GM23248 (cell line): ENCODE results near the gene ANKRD13D. TPM values are rescaled to one million over a fixed set of nuclear protein-coding genes. Genes with fewer than 3 reads are reported as not detected.

Experiments
- DNase-seq: peaks from one replicate; pipeline ENCODE4 v3.0.0-alpha.2; 2015
- H2AFZ ChIP-seq: fragments of 200-600 bp; sonication (generic); 2 replicates; pipeline ENCODE4 v1.6.1; 2016; ENCODE audit warnings: antibody characterized with exemption
- H3F3A ChIP-seq: fragments of 200-600 bp; sonication (generic); 2 replicates; pipeline ENCODE4 v1.6.1; 2016; ENCODE audit warnings: mild to moderate bottlenecking, antibody characterized with exemption, mixed run types; ENCODE audit not compliant: insufficient read depth
- H3K27ac ChIP-seq: fragments of 200-600 bp; sonication (generic); 2 replicates; pipeline ENCODE4 v1.5.1; 2016; ENCODE audit warnings: mild to moderate bottlenecking
- H3K27me3 ChIP-seq: fragments of 200-600 bp; sonication (generic); replicated peaks from 2 replicates; pipeline ENCODE4 v1.6.1; 2016; ENCODE audit warnings: mild to moderate bottlenecking; ENCODE audit not compliant: insufficient read depth
- H3K36me3 ChIP-seq: fragments of 200-600 bp; sonication (generic); 2 replicates; pipeline ENCODE4 v1.6.1; 2016; ENCODE audit warnings: low read depth, mild to moderate bottlenecking
- H3K4me1 ChIP-seq: fragments of 200-600 bp; sonication (generic); 2 replicates; pipeline ENCODE4 v1.6.1; 2016; ENCODE audit warnings: mild to moderate bottlenecking; ENCODE audit not compliant: insufficient read depth
- H3K4me2 ChIP-seq: fragments of 200-600 bp; sonication (generic); one replicate; pipeline ENCODE4 v1.6.1; 2016; ENCODE audit warnings: mild to moderate bottlenecking; ENCODE audit not compliant: unreplicated experiment
- H3K4me3 ChIP-seq: fragments of 200-600 bp; sonication (generic); 2 replicates; pipeline ENCODE4 v1.5.1; 2016; ENCODE audit warnings: mild to moderate bottlenecking
- H3K79me2 ChIP-seq: fragments of 200-600 bp; sonication (generic); 2 replicates; pipeline ENCODE4 v1.6.1; 2016; ENCODE audit warnings: mild to moderate bottlenecking; ENCODE audit not compliant: insufficient read depth
- H3K9ac ChIP-seq: fragments of 200-600 bp; sonication (generic); 2 replicates; pipeline ENCODE4 v1.6.1; 2016; ENCODE audit warnings: mild to moderate bottlenecking
- H3K9me2 ChIP-seq: fragments of 200-600 bp; sonication (generic); 2 replicates; pipeline ENCODE4 v1.6.1; 2016; ENCODE audit warnings: mixed run types, mild to moderate bottlenecking, moderate library complexity; ENCODE audit not compliant: insufficient read depth
- H3K9me3 ChIP-seq: fragments of 200-600 bp; sonication (generic); one replicate; pipeline ENCODE4 v1.6.1; 2017; ENCODE audit warnings: low read depth
- H4K20me1 ChIP-seq: fragments of 200-600 bp; sonication (generic); 2 replicates; pipeline ENCODE4 v1.6.0; 2016; ENCODE audit not compliant: insufficient read depth
- EZH2 ChIP-seq: fragments of 200-600 bp; sonication (generic); IDR thresholded peaks from 2 replicates; pipeline ENCODE4 v1.6.1; 2018; ENCODE audit warnings: antibody characterized with exemption, mild to moderate bottlenecking; ENCODE audit not compliant: insufficient read depth, poor library complexity, severe bottlenecking
- EZH2phosphoT487 ChIP-seq: fragments of 200-600 bp; sonication (generic); IDR thresholded peaks from 2 replicates; pipeline ENCODE4 v1.6.1; 2018; ENCODE audit warnings: antibody characterized with exemption, moderate library complexity, mild to moderate bottlenecking, low read depth; ENCODE audit not compliant: insufficient read depth
- WGBS, 2 experiments: methylation state at CpG; one replicate each; pipeline ENCODE4 v1.1.6; 2015 to 2017; ENCODE audit warnings: low lambda C conversion rate in 2 of 2, low coverage in 1 of 2; ENCODE audit errors: missing lambda C conversion rate in 2 of 2; 5-methylcytosine and 5-hydroxymethylcytosine counted together
- in situ Hi-C: fragments of 300-500 bp; cut with MboI; formaldehyde crosslinking; loops from 2 replicates; pipeline ENCODE4 v1.15.0; 2020
- polyA plus RNA-seq: library from polyadenylated mRNA; unstranded; fragments of >200 nt; fragmentation: Nextera tagmentation; extraction: Ambion mirVana; gene quantifications from 2 replicates; pipeline ENCODE4 v1.2.1, GENCODE V29; 2016
- total RNA-seq: library from RNA; depleted of rRNA; stranded (reverse); fragments of >200 nt; shearing (Covaris generic); gene quantifications from 2 replicates; pipeline ENCODE4 v1.2.3, GENCODE V29; 2014

Gene ANKRD13D
- total and polyA plus RNA-seq, 2 experiments from 2014 or later: 16.4 to 42.9 TPM

- Histone ChIP-seq H3K27me3 (no peaks in the 10 kb centered on the region), H3K4me2 (no peak overlapping the region), H3K79me2 (no peaks in the 10 kb centered on the region), H3K4me3 (no peak overlapping the region), H2AFZ (no peak overlapping the region), H3K27ac (no peak overlapping the region), H4K20me1 (no peaks in the 10 kb centered on the region), H3K36me3 (no peaks in the 10 kb centered on the region), H3F3A (no peaks in the 10 kb centered on the region), H3K4me1 (no peaks in the 10 kb centered on the region), H3K9me3 (no peaks in the 10 kb centered on the region), H3K9me2 (no peaks in the 10 kb centered on the region), H3K9ac (no peak overlapping the region)
- TF ChIP-seq EZH2phosphoT487 (no peak), EZH2 (no peak)
- 89 to 91% methylated on average over 13 to 18 of the region's 19 CpGs for WGBS, 2 experiments
- DNase-seq: no peak
- in situ Hi-C loops: no loop called here
Observed at GRCh38 chr11:67310246-67311050, 21.3 kb downstream of the ANKRD13D start.

- Histone ChIP-seq H3K27me3 (no peaks in the 10 kb centered on the region), H3K79me2 (no peaks in the 10 kb centered on the region), H3K36me3 (no peaks in the 10 kb centered on the region), H3K9me3 (no peaks in the 10 kb centered on the region), H3K4me2 (no peak overlapping the region), H3K4me1 (no peaks in the 10 kb centered on the region), H3K9me2 (no peaks in the 10 kb centered on the region), H3K4me3 (no peak overlapping the region), H3K27ac (no peak overlapping the region), H4K20me1 (no peaks in the 10 kb centered on the region), H3K9ac (no peak overlapping the region), H2AFZ (no peak overlapping the region), H3F3A (no peaks in the 10 kb centered on the region)
- WGBS, 2 experiments: 89 to 92% methylated on average over 14 to 18 of the region's 18 CpGs
- TF ChIP-seq EZH2phosphoT487 (no peak), EZH2 (no peak)
- no peak for DNase-seq
- in situ Hi-C loops: no loop called here
Observed at GRCh38 chr11:67311051-67311555, 22.0 kb downstream of the ANKRD13D start.

GRCh38 chr11:67311556-67312082, 22.5 kb downstream of the ANKRD13D start:
- H3K4me3 ChIP-seq: no peak overlapping the region
- no peak overlapping the region for H3K27ac ChIP-seq
- H3K36me3 ChIP-seq: no peaks in the 10 kb centered on the region
- H3K9me2 ChIP-seq: no peaks in the 10 kb centered on the region
- no peak for TF ChIP-seq EZH2
- no peak for TF ChIP-seq EZH2phosphoT487
- no peaks in the 10 kb centered on the region for H3K79me2 ChIP-seq
- no peak for DNase-seq
- no peak overlapping the region for H3K9ac ChIP-seq
- H3K9me3 ChIP-seq: no peaks in the 10 kb centered on the region
- H4K20me1 ChIP-seq: no peaks in the 10 kb centered on the region
- no peaks in the 10 kb centered on the region for H3F3A ChIP-seq
- H2AFZ ChIP-seq: no peak overlapping the region
- no peak overlapping the region for H3K4me2 ChIP-seq
- no peaks in the 10 kb centered on the region for H3K27me3 ChIP-seq
- no peaks in the 10 kb centered on the region for H3K4me1 ChIP-seq
- in situ Hi-C loops: no loop called here
- 86 to 89% methylated on average over 12 to 15 of the region's 15 CpGs for WGBS, 2 experiments

GRCh38 chr11:67312187-67313021, 23.3 kb downstream of the ANKRD13D start:
- Histone ChIP-seq H3K4me1 (no peaks in the 10 kb centered on the region), H3K9me3 (no peaks in the 10 kb centered on the region), H3K9ac (no peak overlapping the region), H2AFZ (no peak overlapping the region), H3K9me2 (no peaks in the 10 kb centered on the region), H4K20me1 (no peaks in the 10 kb centered on the region), H3K27me3 (no peaks in the 10 kb centered on the region), H3K4me3 (no peak overlapping the region), H3K4me2 (no peak overlapping the region), H3K79me2 (no peaks in the 10 kb centered on the region), H3F3A (no peaks in the 10 kb centered on the region), H3K36me3 (no peaks in the 10 kb centered on the region), H3K27ac (no peak overlapping the region)
- in situ Hi-C loops: no loop called here
- 77 to 79% methylated on average over 22 of the region's 22 CpGs for WGBS, 2 experiments
- no peak for DNase-seq
- TF ChIP-seq EZH2phosphoT487: no peak
- no peak for TF ChIP-seq EZH2
